ENCODE results near the gene INTS4.

DNA sequence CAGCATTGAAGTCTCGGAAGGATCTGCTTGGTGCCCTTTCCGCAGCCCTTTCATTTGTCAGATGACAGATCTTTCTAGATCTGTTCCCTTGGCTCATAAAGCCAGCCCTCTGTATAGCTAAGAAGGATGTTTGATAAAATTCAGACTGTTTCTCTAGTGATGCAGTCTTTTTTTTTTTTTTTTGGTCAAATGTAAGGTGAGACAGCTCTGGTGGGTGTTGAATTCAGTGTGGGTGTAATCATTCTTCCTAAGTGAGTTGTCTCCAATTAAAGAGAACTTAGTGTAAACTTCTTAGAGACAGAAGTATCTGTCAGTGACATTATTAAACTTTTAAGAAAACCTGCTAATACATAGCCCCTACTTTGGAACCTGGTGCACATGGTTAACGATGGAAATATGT is 120.3 kb downstream of the INTS4 start:
- TF ChIP-seq, protein P1, sequence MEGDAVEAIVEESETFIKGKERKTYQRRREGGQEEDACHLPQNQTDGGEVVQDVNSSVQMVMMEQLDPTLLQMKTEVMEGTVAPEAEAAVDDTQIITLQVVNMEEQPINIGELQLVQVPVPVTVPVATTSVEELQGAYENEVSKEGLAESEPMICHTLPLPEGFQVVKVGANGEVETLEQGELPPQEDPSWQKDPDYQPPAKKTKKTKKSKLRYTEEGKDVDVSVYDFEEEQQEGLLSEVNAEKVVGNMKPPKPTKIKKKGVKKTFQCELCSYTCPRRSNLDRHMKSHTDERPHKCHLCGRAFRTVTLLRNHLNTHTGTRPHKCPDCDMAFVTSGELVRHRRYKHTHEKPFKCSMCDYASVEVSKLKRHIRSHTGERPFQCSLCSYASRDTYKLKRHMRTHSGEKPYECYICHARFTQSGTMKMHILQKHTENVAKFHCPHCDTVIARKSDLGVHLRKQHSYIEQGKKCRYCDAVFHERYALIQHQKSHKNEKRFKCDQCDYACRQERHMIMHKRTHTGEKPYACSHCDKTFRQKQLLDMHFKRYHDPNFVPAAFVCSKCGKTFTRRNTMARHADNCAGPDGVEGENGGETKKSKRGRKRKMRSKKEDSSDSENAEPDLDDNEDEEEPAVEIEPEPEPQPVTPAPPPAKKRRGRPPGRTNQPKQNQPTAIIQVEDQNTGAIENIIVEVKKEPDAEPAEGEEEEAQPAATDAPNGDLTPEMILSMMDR (IDR thresholded peaks at IDR 0.05), result no peak
- TF ChIP-seq POLR2A (IDR thresholded peaks at IDR 0.05), result no peak

Measured in adrenal gland (tissue), 5 donors.